Lower leg skin (tissue), 4 donors: ENCODE data around the gene GLCE. TPM values are rescaled to one million over a fixed set of nuclear protein-coding genes. Genes with fewer than 3 reads are reported as not detected.

Experiments used
- DNase-seq, 2 donors: peaks; one replicate each; pipeline ENCODE4 v3.0.0-alpha.2; 2019; ENCODE audit warnings: low spot score in 2 of 2
- H3K4me3 ChIP-seq: fragments of 200-600 bp; sonication (generic); 2 replicates; pipeline ENCODE4 v1.5.1; 2017; ENCODE audit warnings: mild to moderate bottlenecking, low read depth; ENCODE audit not compliant: poor library complexity, severe bottlenecking
- POLR2A ChIP-seq, 2 donors: fragments of 450-650 bp; IDR thresholded peaks; one replicate each; pipeline ENCODE4 v1.6.1; 2016 to 2017; ENCODE audit warnings: antibody characterized with exemption in 2 of 2, mild to moderate bottlenecking in 1 of 2, moderate library complexity in 1 of 2
- WGBS, 2 donors: methylation state at CpG; one replicate each; pipeline ENCODE4 v1.1.5; 2018; 5-methylcytosine and 5-hydroxymethylcytosine counted together
- intact Hi-C: fragments of 100-400 bp; cut with DNase I; formaldehyde crosslinking; loops from one replicate; pipeline ENCODE4 v1.15.0; 2023; ENCODE audit warnings: low total_unique reads
- total RNA-seq, 4 donors: library from RNA; depleted of rRNA; stranded (reverse); fragments of >200 nt; gene quantifications; one replicate each; pipeline ENCODE4 v1.1.0, GENCODE V29; 2016
- TF ChIP-seq, protein P1 (sequence below), 3 donors: fragments of 450-650 bp; IDR thresholded peaks; one replicate each; pipeline ENCODE4 v1.5.1; 2016; ENCODE audit warnings: antibody characterized with exemption in 3 of 3, mild to moderate bottlenecking in 3 of 3, moderate library complexity in 2 of 3

Gene GLCE
- total RNA-seq, 4 donors from 2014 or later, result 10.3 to 18.0 (median 12.8) TPM

DNA sequence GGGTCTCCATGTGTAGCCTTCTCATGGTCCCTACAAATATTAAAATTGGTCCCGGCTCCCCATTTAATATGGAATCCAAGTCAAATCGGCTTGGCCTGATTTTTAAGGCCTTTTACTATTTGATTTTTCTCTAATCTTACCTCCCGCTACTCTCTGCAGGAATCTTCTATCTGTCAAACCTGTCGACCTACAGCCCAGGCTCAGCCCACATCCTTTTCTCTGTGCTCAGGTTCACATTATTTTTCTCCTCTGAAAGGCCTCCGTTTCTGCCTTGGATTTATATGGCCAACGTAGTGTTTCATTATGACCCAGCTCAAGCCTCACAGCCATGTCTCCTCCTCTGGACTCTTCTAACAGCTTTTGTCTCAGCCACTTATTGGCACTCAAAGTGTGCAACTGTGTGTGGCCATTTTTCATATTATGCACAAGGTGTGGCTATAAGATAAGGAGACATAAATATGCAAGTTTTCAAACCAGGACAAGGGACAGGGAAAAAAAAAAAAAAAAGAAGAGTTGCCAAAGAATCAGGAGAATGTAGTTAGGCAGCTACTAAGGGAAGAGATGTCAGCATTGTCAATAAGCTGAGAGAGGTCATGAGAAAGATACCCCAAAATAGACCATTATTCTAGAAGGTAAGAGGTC lies 2.1 kb upstream of the GLCE start:
- TF ChIP-seq, protein P1, sequence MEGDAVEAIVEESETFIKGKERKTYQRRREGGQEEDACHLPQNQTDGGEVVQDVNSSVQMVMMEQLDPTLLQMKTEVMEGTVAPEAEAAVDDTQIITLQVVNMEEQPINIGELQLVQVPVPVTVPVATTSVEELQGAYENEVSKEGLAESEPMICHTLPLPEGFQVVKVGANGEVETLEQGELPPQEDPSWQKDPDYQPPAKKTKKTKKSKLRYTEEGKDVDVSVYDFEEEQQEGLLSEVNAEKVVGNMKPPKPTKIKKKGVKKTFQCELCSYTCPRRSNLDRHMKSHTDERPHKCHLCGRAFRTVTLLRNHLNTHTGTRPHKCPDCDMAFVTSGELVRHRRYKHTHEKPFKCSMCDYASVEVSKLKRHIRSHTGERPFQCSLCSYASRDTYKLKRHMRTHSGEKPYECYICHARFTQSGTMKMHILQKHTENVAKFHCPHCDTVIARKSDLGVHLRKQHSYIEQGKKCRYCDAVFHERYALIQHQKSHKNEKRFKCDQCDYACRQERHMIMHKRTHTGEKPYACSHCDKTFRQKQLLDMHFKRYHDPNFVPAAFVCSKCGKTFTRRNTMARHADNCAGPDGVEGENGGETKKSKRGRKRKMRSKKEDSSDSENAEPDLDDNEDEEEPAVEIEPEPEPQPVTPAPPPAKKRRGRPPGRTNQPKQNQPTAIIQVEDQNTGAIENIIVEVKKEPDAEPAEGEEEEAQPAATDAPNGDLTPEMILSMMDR (IDR thresholded peaks at IDR 0.05), result no peak
- TF ChIP-seq POLR2A (IDR thresholded peaks at IDR 0.05), result no peak
- no peak overlapping the region for H3K4me3 ChIP-seq
- intact Hi-C loops, result no loop called here
- no peak for DNase-seq
- 85 to 88% methylated on average over 6 of the region's 6 CpGs for WGBS, 2 donors

DNA sequence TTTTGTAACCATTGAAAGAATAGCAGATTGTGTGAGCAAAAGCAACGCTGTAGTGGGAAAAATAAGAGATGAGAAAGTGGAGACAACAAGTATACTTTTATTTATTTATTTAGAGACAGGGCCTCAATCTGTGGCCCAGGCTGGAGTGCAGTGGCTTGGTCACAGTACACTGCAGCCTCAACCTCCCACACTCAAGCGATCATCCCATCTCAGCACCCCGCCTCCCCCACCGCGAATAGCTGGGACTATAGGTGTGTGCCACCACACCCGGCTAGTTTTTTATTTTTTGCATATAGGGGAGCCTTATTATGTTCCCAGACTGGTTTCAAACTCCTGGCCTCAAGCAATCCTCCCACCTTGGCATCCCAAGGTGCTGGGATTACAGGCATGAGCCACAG lies 1.6 kb upstream of the GLCE start:
- TF ChIP-seq POLR2A (IDR thresholded peaks at IDR 0.05), result no peak
- TF ChIP-seq, protein P1 (IDR thresholded peaks at IDR 0.05), result no peak
- H3K4me3 ChIP-seq, result no peak overlapping the region
- no peak for DNase-seq
- intact Hi-C loops, result no loop called here
- WGBS, 2 donors, result 82 to 85% methylated on average over 6 of the region's 6 CpGs

DNA sequence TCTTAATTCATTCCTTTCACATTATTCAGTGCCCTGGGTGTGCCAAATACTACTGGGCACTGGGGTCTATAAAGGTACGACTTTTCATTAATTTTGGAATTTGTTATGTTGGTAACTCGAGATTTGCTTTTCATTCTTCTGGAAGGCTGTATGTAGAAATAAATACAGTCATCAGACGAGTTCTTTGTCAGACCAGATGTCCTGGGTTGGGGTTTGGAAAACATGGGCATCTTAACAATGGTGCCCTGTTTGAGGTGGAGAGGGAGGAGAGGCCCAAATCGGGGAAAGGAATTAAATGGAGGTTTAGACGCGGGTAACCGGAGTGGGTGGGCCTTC lies 662 bp upstream of the GLCE start:
- WGBS, 2 donors, result 16 to 21% methylated on average over 7 of the region's 7 CpGs

DNA sequence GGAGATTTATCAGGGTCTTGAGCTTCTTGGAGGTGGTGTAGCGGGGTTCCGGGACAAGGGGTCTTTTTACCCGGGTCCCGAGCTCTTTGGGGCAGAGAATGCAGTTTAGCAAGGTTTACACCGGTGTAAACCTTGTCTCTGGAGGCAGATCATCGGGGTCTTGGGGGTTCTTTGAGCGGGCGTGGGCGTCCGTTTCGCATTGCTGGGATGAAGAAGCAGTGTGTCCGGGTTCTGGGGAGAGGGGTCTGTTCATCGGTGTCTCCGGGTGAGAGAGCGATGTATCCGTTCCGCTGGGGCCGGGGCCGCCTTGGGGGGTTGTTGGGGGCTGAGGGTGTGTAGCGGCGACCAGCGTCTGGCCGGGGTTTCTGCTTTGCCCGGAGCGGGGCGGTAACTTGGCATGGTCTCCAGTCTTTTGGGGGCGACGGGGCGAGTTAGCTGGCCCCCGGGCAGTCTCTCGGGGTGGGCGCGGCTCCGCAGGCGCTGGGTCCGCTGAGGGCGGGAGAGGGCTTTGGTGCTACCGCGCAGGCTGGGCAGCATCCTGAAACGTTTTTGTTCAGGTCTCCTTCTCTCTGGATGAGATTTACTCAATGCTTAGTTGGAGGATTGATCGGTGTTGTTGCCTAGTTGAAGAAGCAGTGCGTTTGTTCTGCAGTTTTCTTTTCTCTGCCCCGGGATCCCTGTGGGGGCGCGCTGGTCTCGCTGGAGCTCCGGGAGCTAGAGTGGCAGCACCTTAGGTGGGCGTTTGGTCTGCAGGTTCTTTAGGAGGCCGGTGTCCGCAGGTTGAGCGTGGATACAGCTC lies 843 bp downstream of the GLCE start:
- TF ChIP-seq POLR2A (IDR thresholded peaks at IDR 0.05), result no peak
- TF ChIP-seq, protein P1 (IDR thresholded peaks at IDR 0.05), result no peak
- peak in 1 of 2 donors; percentile 87 for DNase-seq
- WGBS, 2 donors, result 0 to 1% methylated on average over 35 to 51 of the region's 51 CpGs
- intact Hi-C loops, result no loop called here
- H3K4me3 ChIP-seq, result peak overlapping the region; percentile 98

More for the DNA sequence above, 662 bp upstream of the GLCE start:
- peak overlapping the region; percentile 37 for H3K4me3 ChIP-seq
- TF ChIP-seq, protein P1 (IDR thresholded peaks at IDR 0.05), result no peak
- no peak for TF ChIP-seq POLR2A (IDR thresholded peaks at IDR 0.05)
- DNase-seq, result no peak
- intact Hi-C loops, result no loop called here

DNA sequence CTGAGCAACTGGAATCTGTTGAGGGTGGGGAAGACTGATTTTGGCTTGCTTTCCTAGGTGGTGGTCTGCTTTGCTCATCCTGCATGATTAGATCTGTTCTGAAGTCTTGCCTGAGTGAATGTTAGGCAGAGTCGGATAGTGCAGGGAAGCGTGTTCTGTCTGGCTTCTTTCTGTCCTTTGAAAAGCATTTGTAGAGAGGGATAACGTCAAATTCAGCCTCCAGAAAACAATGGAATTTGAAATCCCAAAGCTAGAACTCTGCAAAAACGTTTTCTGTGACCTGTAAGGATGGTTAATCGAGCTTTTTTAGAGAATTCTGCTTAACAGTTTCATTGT lies 1.4 kb downstream of the GLCE start:
- intact Hi-C loops, result no loop called here
- no peak for TF ChIP-seq POLR2A (IDR thresholded peaks at IDR 0.05)
- TF ChIP-seq, protein P1 (IDR thresholded peaks at IDR 0.05), result no peak
- WGBS, 2 donors, result 15 to 29% methylated on average over 5 of the region's 5 CpGs
- peak overlapping the region; percentile 98 for H3K4me3 ChIP-seq
- DNase-seq, result no peak
